HEK293T (cell line): ENCODE data around the gene CA5A.

Experiments
- CTCF ChIA-PET: fragments of 350-600 bp; formaldehyde crosslinking; extraction: SDS; loops from one replicate; lab custom pipeline; 2021; ENCODE audit warnings: antibody characterized with exemption, inconsistent platforms; lab: Yijun Ruan, JAX
- POLR2A ChIA-PET: fragments of 350-600 bp; formaldehyde crosslinking; extraction: SDS; loops from one replicate; lab custom pipeline; 2020; ENCODE audit warnings: antibody characterized with exemption, inconsistent platforms; lab: Yijun Ruan, JAX
- DNase-seq: peaks from one replicate; pipeline ENCODE4 v3.0.0; 2012; ENCODE audit warnings: mixed read lengths; ENCODE audit errors: extremely low spot score
- ARNT ChIP-seq: fragments of 450-650 bp; IDR thresholded peaks from 2 replicates; pipeline ENCODE4 v1.6.1; 2017; ENCODE audit warnings: mild to moderate bottlenecking
- BHLHE40 ChIP-seq: fragments of 450-650 bp; IDR thresholded peaks from 2 replicates; pipeline ENCODE4 v1.6.1; 2016; ENCODE audit warnings: mild to moderate bottlenecking, moderate library complexity, borderline replicate concordance
- CTBP1 ChIP-seq: fragments of 450-650 bp; IDR thresholded peaks from 2 replicates; pipeline ENCODE4 v1.6.1; 2016; ENCODE audit warnings: borderline replicate concordance
- ELF4 ChIP-seq: fragments of 450-650 bp; IDR thresholded peaks from 2 replicates; pipeline ENCODE4 v1.6.1; 2017; ENCODE audit warnings: antibody characterized with exemption
- FOXA1 ChIP-seq: fragments of 450-650 bp; IDR thresholded peaks from 2 replicates; pipeline ENCODE4 v1.6.1; 2016; ENCODE audit warnings: mild to moderate bottlenecking
- FOXK2 ChIP-seq: fragments of 450-650 bp; IDR thresholded peaks from 2 replicates; pipeline ENCODE4 v1.6.1; 2016; ENCODE audit warnings: mild to moderate bottlenecking
- FOXM1 ChIP-seq: fragments of 450-650 bp; IDR thresholded peaks from 2 replicates; pipeline ENCODE4 v1.6.1; 2017; ENCODE audit warnings: mild to moderate bottlenecking, borderline replicate concordance
- HDGF ChIP-seq: fragments of 450-650 bp; IDR thresholded peaks from 2 replicates; pipeline ENCODE4 v1.6.1; 2017; ENCODE audit warnings: antibody characterized with exemption, borderline replicate concordance
- L3MBTL2 ChIP-seq: fragments of 450-650 bp; conservative IDR thresholded peaks from 2 replicates; pipeline ENCODE4 v1.6.1; 2016; ENCODE audit warnings: mild to moderate bottlenecking
- LEF1 ChIP-seq: fragments of 450-650 bp; IDR thresholded peaks from 2 replicates; pipeline ENCODE4 v1.6.1; 2017; ENCODE audit warnings: mild to moderate bottlenecking, borderline replicate concordance
- NFRKB ChIP-seq: fragments of 450-650 bp; IDR thresholded peaks from 2 replicates; pipeline ENCODE4 v1.6.1; 2016; ENCODE audit warnings: mild to moderate bottlenecking, moderate library complexity
- PKNOX1 ChIP-seq: fragments of 450-650 bp; IDR thresholded peaks from 2 replicates; pipeline ENCODE4 v1.6.1; 2016
- SP1 ChIP-seq: fragments of 450-650 bp; IDR thresholded peaks from 2 replicates; pipeline ENCODE4 v1.6.1; 2017
- SUZ12 ChIP-seq: fragments of 450-650 bp; IDR thresholded peaks from 2 replicates; pipeline ENCODE4 v1.6.1; 2016; ENCODE audit warnings: mild to moderate bottlenecking
- TARDBP ChIP-seq: fragments of 450-650 bp; IDR thresholded peaks from 2 replicates; pipeline ENCODE4 v1.6.1; 2016
- ZNF384 ChIP-seq: fragments of 450-650 bp; IDR thresholded peaks from 2 replicates; pipeline ENCODE4 v1.6.1; 2016

Gene CA5A

GRCh38 chr16:87949071-87949744 is 12.9 kb upstream of the CA5A start:
- POLR2A ChIA-PET: no interaction called here
- TF ChIP-seq L3MBTL2: no peak
- no peak for TF ChIP-seq LEF1
- no peak for TF ChIP-seq PKNOX1
- no peak for TF ChIP-seq SP1
- TF ChIP-seq NFRKB: no peak
- no peak for TF ChIP-seq ARNT
- no peak for TF ChIP-seq ZNF384
- TF ChIP-seq SUZ12: no peak
- TF ChIP-seq ELF4: no peak
- no peak for TF ChIP-seq FOXA1
- DNase-seq: no peak
- CTCF ChIA-PET: no interaction called here

GRCh38 chr16:87948735-87949070 is 12.4 kb upstream of the CA5A start:
- ChIA-PET CTCF (no interaction called here), POLR2A (no interaction called here)
- TF ChIP-seq FOXA1 (no peak), SP1 (no peak), ZNF384 (no peak), PKNOX1 (no peak), ARNT (no peak), SUZ12 (no peak), NFRKB (no peak), L3MBTL2 (no peak), ELF4 (no peak), CTBP1 (no peak)
- DNase-seq: no peak

GRCh38 chr16:87948119-87948545 is 11.8 kb upstream of the CA5A start:
- no peak for DNase-seq
- TF ChIP-seq SP1 (no peak), CTBP1 (no peak), FOXK2 (no peak)
- POLR2A ChIA-PET: no interaction called here
- CTCF ChIA-PET: no interaction called here

GRCh38 chr16:87947356-87948118 is 11.2 kb upstream of the CA5A start:
- DNase-seq: no peak
- ChIA-PET POLR2A (no interaction called here), CTCF (no interaction called here)
- TF ChIP-seq SP1: no peak

GRCh38 chr16:87946596-87947347 is 10.4 kb upstream of the CA5A start:
- ChIA-PET POLR2A (no interaction called here), CTCF (no interaction called here)
- TF ChIP-seq L3MBTL2 (no peak), CTBP1 (no peak), FOXA1 (no peak), LEF1 (no peak), ELF4 (no peak), TARDBP (no peak), SP1 (no peak), BHLHE40 (no peak), HDGF (no peak), SUZ12 (no peak), ZNF384 (no peak), FOXM1 (no peak), FOXK2 (no peak), ARNT (no peak), PKNOX1 (no peak), NFRKB (no peak)
- no peak for DNase-seq

- TF ChIP-seq NFRKB (no peak), SUZ12 (no peak), FOXA1 (no peak), LEF1 (no peak), PKNOX1 (no peak), ZNF384 (no peak), TARDBP (no peak)
- POLR2A ChIA-PET: interaction anchor here (0.9 kb wide), 1 partner anchor 11 kb away, joined by 3 read pairs; no protein-coding TSS in a partner anchor
- CTCF ChIA-PET: no interaction called here
- no peak for DNase-seq
These were observed 9.2 kb upstream of the CA5A start for GRCh38 chr16:87945351-87946042.
